HPDE6-E6E7 (cell line): ENCODE measurements around the gene IL18BP.

Experiments used
- DNase-seq: peaks from one replicate; pipeline ENCODE4 v3.0.0; 2011; ENCODE audit warnings: missing footprints; ENCODE audit errors: extremely low spot score

The IL18BP gene

DNA sequence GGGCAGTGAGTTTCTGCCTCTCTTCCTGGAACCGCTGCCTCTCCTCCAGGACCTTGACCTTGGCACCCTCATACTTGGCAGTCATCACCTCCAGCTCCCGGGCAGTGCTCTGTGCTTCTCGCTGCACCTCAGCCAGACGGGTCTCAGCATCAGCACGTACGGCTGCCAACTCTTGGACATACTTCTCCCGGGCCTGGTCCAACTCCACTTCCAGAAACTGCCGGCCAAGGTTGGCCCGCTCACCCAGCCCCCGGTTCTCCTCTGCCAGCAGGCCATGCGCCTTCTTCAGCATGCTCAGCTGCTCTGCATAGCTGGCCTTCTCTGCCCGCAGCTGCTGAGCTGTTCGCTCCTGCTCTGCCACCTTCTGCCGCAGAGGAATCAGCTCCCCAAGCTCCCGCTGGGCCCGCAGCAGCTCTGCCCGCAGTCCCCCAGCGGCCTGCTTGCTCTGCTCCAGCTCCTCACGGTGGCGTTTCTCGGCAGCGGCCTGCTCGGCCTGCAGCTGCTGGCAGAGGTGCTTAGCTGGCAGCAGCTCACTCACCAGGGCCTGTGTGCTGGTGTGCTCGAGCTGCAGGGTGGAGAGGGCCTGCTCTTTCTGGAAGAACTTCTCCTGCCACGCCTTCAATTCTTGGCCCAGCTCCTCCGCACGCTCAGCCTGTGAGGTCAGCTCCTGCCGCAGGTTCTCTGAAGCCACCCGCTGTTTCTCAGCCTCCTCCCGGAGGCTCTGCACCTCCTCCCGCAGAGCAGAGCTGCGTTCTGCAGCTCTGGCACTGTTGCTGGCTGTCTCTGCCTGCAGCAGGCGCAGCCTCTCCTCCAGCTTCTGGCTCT lies 14.4 kb downstream of the IL18BP start:
- DNase-seq, result no peak

DNA sequence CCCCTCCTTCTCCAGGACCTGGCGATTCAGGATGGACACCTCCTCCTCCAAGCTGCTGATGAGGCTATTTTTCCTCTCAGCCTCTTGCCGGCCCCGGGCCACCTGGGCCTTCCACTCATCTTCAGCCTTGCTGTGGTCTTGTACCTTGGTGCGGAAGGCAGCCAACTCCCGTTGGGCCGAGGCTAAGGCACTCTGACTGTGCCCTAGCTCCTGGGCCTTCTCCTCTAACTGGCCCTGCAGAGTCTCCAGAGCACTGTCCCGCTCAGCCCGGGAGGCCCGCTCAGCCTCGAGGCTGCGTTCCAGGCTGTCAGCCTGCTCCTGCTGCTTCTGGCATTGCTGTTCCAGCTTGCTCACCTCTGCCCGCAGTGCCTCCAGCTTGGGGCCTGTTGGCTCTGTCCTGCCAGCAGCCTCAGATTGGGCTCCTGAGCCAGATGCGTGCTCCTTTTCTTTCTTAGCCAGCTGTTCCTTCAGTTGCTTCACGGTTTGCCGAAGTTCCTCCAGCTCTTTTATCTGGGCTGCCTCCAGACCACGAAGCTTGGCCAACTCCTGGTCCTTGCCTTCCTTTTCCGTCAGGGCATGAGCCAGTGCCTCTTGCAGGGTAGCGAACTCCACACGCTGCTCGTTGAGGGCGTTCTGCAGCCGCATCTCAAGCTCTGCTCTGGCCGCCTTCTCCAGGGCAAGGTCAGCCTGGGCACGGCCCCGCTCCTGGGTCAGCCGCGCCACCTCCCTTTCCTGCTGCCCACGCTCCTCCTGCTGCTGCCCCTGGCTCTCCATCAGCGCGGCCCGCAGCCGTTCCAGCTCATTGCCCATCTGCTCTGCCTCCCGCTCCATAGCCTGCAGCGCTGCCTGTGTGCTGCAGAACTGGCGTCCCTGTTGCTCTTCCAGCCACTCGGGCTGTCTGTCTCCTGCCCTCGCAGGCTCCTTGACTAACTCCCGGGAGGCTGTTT lies 15.3 kb downstream of the IL18BP start:
- no peak for DNase-seq

DNA sequence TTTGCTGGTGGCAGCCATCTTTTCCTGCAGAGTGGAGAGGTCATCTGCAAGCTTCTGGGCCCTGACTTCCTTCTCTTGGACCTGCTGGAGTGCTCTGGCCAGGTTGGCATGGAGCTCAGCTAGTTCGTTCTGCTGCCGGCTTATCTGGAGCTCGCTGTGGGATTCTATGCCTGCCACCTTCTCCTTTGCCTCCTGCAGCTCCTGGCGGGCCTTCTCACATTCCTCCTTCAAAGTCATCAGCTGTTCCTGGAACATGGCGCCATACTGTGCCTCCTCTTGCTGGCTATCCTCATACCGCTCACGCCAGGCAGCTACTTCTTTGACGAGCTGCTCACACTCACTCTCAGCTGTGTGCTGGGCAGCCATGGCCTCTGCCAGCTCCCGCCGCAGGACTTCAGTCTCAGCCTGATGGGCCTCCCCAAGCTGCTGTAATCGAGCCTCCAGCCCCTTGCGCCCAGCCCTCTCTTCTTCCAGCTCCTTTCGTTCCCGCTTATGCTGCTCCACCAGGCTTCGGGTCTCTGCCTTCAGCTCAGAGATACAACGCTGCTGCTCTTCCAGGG lies 16.1 kb downstream of the IL18BP start:
- DNase-seq, result no peak

- no peak for DNase-seq
These were observed 16.9 kb downstream of the IL18BP start for GRCh38 chr11:72015511-72016061.

GRCh38 chr11:72018171-72018570 lies 19.5 kb downstream of the IL18BP start:
- no peak for DNase-seq

DNA sequence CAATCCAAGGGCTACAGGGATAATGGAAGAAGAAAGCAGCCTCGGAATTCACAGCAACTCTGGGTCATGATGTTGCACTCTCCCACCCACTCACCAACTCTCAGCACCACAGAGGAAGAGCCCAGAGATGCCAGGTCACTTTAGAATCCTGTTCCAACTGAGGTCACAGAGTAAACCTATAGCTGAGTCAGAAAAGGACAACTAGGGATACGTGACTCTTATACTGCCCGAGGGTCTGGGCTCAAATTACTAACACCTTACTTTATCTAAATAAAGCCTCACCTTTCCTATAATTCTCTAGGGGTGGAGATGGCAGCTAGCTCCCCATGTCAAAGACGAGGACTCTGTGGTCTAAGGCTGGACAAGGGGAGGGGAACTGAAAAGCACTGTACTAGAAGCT lies 24.6 kb downstream of the IL18BP start:
- no peak for DNase-seq

- no peak for DNase-seq
These were observed 25.5 kb downstream of the IL18BP start for GRCh38 chr11:72024069-72024754.

DNA sequence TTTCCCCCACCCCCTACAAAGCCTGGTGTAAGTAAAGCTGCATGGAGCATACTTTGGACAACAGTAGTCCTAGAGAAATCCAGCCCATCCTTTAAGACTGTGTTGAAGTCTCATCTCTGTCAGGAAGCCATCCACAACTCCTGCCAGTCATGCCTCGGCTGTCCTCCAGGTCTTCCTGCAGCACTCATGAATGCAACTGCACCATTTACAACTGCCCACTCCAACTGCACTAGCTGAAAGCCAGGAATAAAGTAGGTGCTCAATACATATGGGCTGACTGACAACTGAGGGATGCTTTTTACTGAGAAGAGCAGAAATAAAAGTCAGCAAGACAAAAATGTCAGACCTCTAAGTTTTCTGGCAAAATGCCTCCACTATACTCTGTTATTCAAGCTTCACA lies 27.4 kb downstream of the IL18BP start:
- no peak for DNase-seq

DNA sequence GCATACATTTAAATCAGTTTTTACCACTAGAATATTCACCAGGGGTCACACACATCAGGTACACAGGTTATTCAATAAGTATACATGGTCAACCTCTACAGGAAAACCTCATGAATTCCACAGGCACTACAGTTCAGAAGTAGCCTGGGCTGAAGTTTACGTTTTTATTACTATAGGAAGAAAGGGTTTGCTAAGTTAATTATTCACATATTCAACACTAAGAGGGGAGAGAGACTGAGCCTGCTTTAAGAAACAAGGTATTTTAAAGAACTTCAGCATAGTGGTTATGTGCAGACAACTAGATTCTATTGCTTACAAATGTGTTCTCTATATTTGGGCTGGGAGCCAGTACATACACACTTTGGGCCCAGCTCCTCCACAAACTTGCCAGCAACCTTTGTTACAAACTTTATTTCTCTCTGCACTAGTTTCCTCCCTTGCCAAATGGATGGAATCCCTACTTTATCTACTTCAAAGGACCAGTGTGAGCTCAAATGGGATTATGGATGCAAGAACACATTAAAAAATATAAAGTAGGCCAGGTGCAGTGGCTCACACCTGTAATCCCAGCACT lies 31.9 kb downstream of the IL18BP start:
- no peak for DNase-seq

- DNase-seq, result no peak
These were observed 38.0 kb downstream of the IL18BP start for GRCh38 chr11:72036687-72037086.

DNA sequence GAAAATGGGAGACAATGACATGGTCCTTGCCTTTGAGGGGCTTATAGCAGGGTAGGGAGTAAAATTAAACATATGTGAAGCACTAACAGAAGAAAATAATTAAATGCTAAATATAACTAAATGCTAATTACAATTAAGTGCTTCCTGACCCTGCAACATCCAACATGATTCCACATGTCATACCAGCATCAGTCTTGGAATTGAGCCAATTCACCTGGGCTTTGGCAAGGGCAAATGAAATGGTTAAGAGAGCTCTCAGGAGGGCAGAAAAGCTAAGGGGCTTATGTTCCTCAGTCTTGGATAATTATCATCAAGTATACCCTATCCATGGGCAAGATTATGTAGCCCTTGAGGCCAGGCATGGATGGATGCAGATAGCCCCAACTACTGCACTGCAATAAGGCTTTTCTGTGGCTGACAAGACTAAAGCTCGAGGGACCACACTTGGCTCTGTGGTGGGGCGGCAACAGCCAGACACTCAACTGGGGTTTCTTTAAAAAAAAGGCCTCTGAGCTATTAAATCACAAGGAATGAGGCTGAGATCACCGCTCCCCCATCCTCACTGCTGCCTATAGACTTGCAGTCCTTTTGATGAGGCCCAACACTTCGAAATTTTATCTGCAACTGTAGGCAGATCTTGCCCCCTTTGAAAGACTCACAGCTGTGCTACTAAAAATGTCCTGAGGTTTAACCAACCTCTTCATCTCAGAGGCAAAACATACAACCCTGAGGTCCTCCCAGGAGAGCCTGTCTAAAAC lies 39.0 kb downstream of the IL18BP start:
- DNase-seq, result no peak

- DNase-seq, result no peak
These were observed 39.8 kb downstream of the IL18BP start for GRCh38 chr11:72038491-72038890.

DNA sequence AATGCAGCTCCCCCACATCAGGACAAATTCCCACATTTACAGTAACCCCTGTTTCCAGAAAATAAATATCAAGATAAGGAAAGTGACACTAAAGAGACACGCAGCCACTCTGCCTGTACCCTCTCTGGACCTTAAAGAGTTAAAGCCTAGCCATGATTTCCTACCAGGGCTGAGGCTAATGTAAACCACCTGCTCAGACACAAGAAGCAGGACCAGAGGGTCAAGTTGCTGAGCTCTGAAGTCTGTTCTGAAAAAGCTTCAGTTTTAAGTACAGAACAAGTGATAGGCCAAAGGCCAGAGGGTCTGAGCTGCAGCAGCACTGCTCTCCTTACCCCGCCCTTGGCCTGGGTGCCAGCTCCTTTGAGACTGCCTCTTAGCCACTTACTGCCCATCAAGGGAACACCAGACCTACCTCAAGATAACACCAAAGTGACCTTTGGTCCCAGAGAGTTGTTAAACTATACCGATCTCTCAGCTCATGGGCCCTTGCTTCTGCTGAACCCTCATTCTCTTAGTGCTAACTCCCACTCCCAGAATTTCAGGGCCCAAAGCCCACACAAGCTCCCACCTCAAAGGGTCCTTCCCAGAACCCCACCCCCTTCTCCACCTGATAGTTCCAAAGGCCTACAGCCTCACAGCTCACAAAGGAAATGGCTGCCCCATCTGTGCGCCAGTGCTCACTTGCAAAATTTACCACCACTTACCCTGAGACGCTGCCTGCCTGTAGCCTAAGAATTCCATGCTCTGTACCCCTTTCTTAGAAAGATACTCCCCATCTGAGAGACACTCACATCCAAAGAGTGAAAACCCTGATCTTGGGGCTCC lies 40.5 kb downstream of the IL18BP start:
- DNase-seq, result no peak

DNA sequence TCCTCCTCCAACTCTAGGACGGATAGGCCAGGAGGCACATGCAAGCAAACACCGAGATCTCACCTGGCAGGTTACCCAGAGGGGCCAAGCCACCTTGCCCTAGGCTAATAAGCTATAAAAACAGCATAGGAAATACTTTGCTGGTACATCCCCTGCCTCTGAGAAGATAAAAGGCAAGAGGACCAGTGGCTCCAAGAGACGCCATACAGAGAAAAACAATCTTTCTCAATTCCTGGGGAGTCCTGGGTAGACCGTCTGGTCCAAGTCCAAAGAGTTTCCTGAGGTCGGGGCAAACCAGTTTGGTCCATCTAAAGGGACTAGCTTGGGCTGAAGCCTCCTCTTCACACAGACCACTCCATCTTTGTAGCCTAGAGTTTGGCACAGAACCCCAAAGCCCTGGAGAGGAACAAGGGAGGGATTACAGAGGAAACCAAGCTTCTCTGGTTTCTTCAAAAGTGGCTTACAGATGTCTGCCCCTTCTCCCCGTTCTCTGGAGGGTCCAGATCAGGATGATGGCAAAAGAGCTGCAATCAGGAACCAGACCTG lies 41.2 kb downstream of the IL18BP start:
- no peak for DNase-seq

DNA sequence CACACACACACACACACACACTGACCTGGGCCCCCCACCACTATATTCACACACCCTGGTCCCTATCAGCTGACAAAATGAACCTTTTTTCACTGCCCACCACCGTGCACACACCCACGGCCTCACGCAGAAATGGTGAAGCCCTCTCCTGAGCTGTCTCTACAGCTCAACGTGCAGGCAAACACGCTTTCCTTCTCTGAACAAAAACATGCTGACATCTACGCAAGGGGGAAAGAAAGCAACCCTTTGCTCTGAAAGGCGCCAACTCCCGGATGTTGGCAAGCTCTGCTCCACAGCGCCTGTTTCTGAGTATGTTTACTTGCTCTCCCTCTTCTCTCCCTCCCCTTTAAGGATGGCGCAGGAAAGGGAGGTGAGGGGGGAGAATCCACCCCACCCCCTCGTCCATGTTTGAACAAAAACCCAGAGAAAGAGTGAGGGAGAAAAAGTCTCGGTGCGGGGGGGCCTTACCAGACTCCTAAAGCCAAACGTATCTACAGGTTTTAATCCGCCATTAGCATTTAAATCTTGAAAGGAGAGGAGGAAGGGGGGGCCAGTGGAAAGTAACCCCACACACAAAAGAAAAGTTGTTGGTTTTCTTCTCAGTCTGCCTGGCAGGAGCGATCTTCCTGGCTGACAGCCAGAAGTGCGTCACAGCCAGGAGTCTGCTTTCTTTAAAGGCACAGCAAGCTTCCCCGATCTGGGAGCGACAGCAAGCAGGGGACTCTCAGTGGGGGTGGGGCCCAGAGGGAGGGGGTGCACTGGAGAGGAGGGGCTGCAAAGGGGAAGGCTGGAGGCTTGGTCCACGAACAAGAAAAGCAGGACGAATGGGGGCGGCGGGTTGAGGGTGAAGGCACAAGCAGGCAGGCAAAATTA lies 42.0 kb downstream of the IL18BP start:
- DNase-seq, result peak; percentile 74

DNA sequence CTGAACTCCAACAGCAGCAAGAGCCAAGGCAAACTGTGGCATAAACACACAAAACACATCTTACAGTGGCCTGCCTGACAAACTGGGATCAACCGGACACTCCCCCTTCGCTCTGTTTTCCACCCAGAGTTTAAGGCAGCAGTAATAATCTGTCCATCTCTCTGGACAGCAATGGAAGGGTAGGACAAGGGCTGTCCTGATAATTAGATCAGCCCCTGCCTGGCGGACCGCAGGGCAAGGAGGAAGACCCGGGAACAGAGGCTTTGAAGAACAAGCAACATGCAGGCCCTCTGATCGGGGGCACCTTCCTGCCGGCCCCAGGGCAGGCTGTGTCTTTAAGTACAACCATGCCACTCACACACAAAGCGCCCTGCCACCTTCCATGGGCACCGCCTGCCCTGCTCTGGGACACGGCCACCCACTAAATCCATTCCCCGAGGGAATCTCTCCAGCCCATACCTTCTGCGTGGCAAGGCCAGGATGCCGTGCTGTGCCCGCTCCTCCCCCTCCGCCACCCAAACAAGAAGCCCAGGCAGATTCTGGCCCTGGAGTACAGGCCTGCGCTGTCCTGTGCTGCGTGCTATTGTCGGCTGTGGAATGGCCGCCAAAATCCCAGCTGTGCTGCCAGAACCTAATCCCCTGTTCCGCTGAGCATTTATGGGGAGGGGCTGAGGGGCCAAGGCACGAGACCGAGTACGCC lies 42.8 kb downstream of the IL18BP start:
- peak; percentile 50 for DNase-seq

DNA sequence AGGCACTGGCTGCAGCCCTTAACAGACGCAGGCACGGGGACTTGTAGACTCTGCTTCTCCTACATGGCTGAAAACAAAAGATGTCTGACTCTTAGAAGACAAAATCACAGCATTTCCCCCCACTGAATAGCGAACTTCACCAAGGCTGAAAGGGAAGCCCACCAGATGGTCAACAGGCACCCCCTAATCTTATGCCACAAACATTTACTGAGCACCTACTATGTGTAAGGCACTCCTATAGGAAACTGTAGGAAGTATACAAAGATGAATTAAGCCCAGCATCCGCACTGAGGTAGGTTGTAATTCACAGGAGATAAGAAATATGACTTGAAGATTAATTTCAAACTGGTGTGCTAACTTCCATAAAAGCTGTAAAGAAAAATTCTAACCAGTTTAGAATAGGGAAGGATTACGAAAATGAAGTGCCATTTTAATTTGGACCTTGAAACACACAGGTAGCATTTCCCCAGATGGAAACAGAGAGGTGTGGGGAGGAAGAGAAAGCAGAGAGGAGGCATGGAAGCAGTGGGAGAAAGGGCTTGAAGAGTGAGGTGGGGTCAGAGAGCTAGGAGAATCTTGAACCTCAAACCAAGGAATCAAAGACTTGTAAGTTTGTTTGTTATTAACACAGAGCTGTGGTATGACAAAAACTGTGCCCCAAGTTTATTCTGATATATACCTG lies 43.5 kb downstream of the IL18BP start:
- DNase-seq, result no peak
